ENCODE measurements around the gene DMD. TPM values are rescaled to one million over a fixed set of nuclear protein-coding genes. Genes with fewer than 3 reads are reported as not detected.
"Not testable (repeated sequence)": the region's sequence is repeated elsewhere in the genome, so short reads cannot be mapped to it uniquely, and the experiment has no call there.

Gene DMD
- total and polyA plus RNA-seq, 2 of the 8 experiments (the other 6 are each of a cell fraction or from before 2014, with no cell fraction given) = 4.8 to 7.4 TPM

- WGBS, 2 experiments (ENCODE audit: extremely low coverage in 1 of 2, insufficient coverage in 1 of 2, insufficient read length in 1 of 2, insufficient replicate concordance in 2 of 2, low coverage in 1 of 2, low lambda C conversion rate in 2 of 2, missing lambda C conversion rate in 1 of 2) = 89% methylated on average over 3 of the region's 7 CpGs; no CpG with 5 or more reads in 1 of the 2 experiments
- CTCF ChIA-PET (ENCODE audit: partially characterized antibody); H2BK120ac ChIP-seq (replicated peaks; ENCODE audit: low read depth, low read length): not testable (repeated sequence)
Observed at GRCh38 chrX:31470753-31471152, 1740.6 kb downstream of the DMD start.

More at GRCh38 chrX:31470753-31471152, 1740.6 kb downstream of the DMD start:
- H3K4ac ChIP-seq (replicated peaks; ENCODE audit: insufficient read length, low read depth, low read length); H3K14ac ChIP-seq (ENCODE audit: insufficient read length); H3K4me3 ChIP-seq (ENCODE audit: extremely low read depth in 1 of 4, insufficient read depth in 2 of 4, low read depth in 3 of 4, low read length in 4 of 4); H2BK5ac ChIP-seq (ENCODE audit: low read depth, low read length); H3K79me2 ChIP-seq (ENCODE audit: control insufficient read depth in 1 of 2, insufficient read depth in 2 of 2, low read length in 2 of 2); H3K79me1 ChIP-seq (ENCODE audit: low read depth, low read length); H3K36me3 ChIP-seq (ENCODE audit: control insufficient read depth in 2 of 4, insufficient read depth in 4 of 4, low read length in 3 of 4); H4K91ac ChIP-seq (replicated peaks; ENCODE audit: insufficient read length, low read length); H2AFZ ChIP-seq (ENCODE audit: low read length); H4K20me1 ChIP-seq (replicated peaks in 1 of 2; ENCODE audit: control insufficient read depth in 1 of 2, insufficient read depth in 2 of 2, low read length in 2 of 2); H3K23ac ChIP-seq (ENCODE audit: insufficient read length); H2BK12ac ChIP-seq (ENCODE audit: low read depth, low read length); H3K27me3 ChIP-seq (replicated peaks in 1 of 4; ENCODE audit: control insufficient read depth in 3 of 4, extremely low read depth in 1 of 4, insufficient read depth in 3 of 4, low read length in 3 of 4); H3K9ac ChIP-seq (replicated peaks in 1 of 4; ENCODE audit: extremely low read depth in 1 of 4, low read depth in 3 of 4, low read length in 3 of 4); POLR2A ChIA-PET (ENCODE audit: partially characterized antibody); H2BK20ac ChIP-seq (ENCODE audit: low read length); H2AK5ac ChIP-seq (ENCODE audit: low read depth, low read length); H3K27ac ChIP-seq (ENCODE audit: low read depth, low read length); H3K56ac ChIP-seq (replicated peaks; ENCODE audit: insufficient read length, low read depth, low read length); H3K9me3 ChIP-seq (ENCODE audit: insufficient read depth in 2 of 2, low read depth in 1 of 2, low read length in 1 of 2); FAIRE-seq; H3K18ac ChIP-seq (ENCODE audit: extremely low read depth, low read length); H3K4me1 ChIP-seq (replicated peaks in 1 of 4; ENCODE audit: control insufficient read depth in 3 of 4, insufficient read depth in 4 of 4, low read length in 3 of 4); H4K5ac ChIP-seq (ENCODE audit: insufficient read length, low read depth, low read length); H3K23me2 ChIP-seq (ENCODE audit: low read depth, low read length); H2BK15ac ChIP-seq (ENCODE audit: low read length); DNase-seq (ENCODE audit: low read depth in 1 of 2, low spot score in 2 of 2); H3K4me2 ChIP-seq (ENCODE audit: insufficient read depth in 1 of 2, low read depth in 2 of 2, low read length in 2 of 2); H4K8ac ChIP-seq (ENCODE audit: extremely low read depth, insufficient read depth, low read length): not testable (repeated sequence)

Data from H1 (cell line).